Retinal pigment epithelial cell (primary cell): ENCODE results near the gene GCAT.

Experiments
- DNase-seq: peaks from one replicate; pipeline ENCODE4 v3.0.0-alpha.2; 2010; ENCODE audit warnings: low read depth
- H3K4me3 ChIP-seq: 2 replicates; pipeline ENCODE4 v1.5.1; 2011; ENCODE audit warnings: mild to moderate bottlenecking, low read length, control low read depth, moderate library complexity
- CTCF ChIP-seq: conservative IDR thresholded peaks from 2 replicates; pipeline ENCODE4 v1.5.1; 2011; ENCODE audit warnings: low read depth, low read length, control low read depth, inconsistent platforms

GCAT gene

GRCh38 chr22:37774728-37775127, 33.0 kb upstream of the GCAT start:
- H3K4me3 ChIP-seq, result no peak overlapping the region
- no peak for DNase-seq
- no peak for TF ChIP-seq CTCF

DNA sequence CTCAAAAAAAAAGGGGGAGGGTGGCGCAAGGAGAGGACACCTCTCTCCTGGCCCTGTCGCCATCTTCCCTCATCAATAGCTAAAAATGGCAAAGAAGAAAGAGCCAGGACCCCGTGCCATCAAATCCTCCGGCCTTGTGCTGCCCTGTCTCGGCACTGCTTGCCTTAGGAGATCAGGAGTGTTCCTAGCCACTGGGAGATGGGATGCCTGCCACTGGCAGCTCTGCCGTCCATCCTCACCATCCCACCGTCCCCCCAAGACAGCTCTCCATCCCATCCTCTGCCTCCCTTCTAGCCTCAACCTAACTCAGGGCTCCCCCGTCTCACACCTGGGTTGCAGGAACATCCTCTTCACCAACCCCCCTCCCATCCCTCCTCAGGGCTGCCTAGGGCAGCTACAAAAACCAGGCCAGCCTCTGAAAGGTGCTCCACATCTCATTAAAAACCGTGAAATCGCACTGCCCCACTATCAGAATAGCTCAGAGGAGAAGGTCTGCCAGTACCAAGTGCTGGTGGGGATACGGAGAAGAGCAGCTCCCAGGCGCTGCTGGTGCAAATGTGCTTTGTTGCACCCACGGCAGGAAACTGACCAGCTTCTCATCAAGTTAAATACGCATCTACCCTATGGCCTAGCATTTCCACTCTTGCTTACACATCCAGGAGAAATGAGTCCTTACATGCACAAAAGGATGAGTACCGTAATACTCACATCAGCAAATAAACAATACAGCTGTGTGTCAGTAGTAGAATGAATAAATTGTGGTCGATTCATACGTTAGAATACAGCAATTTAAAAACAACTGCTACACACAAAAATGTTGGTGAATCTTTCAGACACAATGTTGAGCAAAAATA, 31.7 kb upstream of the GCAT start:
- no peak for DNase-seq
- TF ChIP-seq CTCF, result no peak
- H3K4me3 ChIP-seq, result no peak overlapping the region

DNA sequence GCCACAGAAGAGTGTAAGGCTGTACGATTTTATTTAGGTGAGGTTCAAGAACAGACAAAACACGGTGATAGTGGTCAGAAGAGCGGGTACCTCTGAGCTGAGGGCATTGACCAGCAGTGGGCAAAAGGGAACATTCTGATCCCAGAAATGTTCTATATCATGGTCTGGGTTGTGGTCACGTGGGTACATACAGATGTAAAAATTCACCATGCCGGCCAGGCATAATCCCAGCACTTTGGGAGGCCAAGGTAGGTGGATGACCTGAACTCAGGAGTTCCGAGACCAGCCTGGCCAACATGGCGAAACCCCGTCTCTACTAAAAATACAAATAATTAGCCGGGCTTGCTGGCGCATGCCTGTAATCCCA, 31.1 kb upstream of the GCAT start:
- TF ChIP-seq CTCF, result no peak
- DNase-seq, result no peak
- H3K4me3 ChIP-seq, result no peak overlapping the region

- DNase-seq, result no peak
- no peak for TF ChIP-seq CTCF
- H3K4me3 ChIP-seq, result no peak overlapping the region
These were observed 30.5 kb upstream of the GCAT start for GRCh38 chr22:37777122-37777687.

DNA sequence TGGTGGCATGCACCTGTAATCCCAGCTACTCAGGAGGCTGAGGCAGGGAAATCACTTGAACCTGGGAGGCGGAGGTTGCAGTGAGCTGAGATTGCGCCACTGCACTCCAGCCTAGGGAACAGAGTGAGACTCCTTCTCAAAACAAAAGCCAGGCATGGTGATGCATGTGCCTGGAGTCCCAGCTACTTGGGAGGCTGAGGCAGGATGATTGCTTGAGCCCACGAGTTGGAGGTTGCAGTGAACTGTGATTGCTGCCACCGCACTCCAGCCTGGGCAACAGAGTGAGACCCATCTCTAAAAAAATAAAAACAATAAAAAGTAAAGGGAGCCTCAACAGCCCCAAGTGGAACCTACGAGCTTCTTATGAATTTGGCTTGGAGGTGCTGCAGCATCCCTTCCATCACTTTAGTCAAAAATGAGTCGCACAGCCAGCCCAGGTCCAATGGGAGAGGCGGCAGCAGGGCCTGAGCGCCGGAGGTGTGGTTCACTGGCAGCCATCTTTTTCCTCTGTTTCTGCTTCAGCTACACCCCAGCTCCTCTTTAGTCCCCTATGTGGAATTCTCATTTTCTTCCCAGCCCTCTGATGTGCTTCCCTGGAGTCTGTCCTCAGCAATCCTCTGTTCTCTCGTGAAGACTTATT, 29.2 kb upstream of the GCAT start:
- TF ChIP-seq CTCF, result no peak
- H3K4me3 ChIP-seq, result no peak overlapping the region

GRCh38 chr22:37781434-37782059, 26.2 kb upstream of the GCAT start:
- peak; percentile 43 for TF ChIP-seq CTCF
- H3K4me3 ChIP-seq, result no peak overlapping the region
- no peak for DNase-seq

More for the DNA sequence above, 29.2 kb upstream of the GCAT start:
- DNase-seq, result no peak
